Measurements from ENCODE around the gene RHOC.
A peak's percentile ranks its signal among the peaks of the same experiment; 100 is the strongest.

The RHOC gene

DNA sequence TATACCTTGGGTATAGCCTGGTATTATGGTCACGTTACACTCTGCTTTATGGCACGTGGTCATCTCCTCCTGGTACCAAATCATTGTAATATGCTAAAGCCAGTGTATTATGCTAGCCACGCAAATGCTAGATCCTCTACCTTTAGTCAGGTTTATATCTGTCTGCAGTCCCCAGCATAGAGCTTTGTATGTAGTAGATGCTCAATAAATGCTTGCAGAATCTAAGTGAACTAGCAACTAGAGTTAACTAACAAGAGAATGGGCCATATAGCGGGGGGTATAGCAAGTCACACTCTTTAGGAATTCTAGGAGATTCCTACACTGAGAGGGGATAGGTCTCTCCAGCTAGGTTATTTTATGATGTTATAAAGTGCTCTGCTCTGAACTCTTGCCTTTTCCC, 29.4 kb downstream of the RHOC start:
- DNase-seq (ENCODE audit: low read depth), result no peak

DNA sequence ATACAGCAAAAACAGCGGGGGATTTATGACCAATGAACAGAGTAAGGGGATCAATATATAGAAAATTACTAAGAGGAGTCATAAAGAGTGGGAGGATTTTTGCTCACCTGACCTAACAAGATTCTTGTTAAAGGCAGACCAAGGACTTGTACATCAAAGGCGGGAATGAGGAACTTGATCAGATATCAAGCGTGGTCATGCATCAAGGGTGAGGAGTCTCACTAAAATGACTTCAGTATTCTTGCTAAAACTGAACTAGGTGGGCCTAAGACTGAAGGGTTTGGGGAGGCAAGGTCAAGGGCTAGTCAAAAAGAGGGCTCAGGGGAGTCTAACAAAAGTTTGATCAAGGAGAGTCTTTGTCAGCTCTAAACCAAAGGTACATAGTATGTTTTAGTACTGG, 30.4 kb downstream of the RHOC start:
- DNase-seq (ENCODE audit: low read depth), result no peak

DNA sequence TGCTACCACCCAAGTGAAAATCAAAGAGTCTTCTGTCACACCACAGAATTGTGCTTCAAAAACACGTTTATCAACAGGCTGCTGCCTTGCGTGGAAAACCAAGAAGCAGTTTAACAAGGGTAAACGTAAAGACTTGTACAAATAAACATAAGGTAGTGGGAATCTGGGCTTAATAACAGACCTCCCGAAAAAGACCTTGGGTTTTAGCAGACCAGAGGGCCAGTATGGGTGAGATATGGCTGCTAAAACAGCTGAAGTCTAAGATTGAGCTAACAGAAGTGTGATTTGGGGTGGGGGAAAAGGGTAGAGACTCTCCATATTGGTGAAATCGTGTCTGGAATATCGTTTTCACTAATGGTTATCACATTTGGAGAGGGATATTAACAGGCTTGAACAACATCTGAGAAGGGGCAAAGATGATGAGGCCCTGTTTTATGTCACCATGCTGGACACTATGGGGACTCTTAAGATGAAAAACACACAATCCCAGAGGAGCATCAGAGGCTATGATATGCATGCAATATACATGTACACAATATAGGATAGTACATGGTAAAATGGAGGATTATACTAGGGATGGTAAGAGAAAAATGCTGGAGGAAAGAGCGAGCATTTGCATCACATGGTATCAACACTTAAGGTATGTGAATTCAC, 31.1 kb downstream of the RHOC start:
- no peak for DNase-seq (ENCODE audit: low read depth)

DNA sequence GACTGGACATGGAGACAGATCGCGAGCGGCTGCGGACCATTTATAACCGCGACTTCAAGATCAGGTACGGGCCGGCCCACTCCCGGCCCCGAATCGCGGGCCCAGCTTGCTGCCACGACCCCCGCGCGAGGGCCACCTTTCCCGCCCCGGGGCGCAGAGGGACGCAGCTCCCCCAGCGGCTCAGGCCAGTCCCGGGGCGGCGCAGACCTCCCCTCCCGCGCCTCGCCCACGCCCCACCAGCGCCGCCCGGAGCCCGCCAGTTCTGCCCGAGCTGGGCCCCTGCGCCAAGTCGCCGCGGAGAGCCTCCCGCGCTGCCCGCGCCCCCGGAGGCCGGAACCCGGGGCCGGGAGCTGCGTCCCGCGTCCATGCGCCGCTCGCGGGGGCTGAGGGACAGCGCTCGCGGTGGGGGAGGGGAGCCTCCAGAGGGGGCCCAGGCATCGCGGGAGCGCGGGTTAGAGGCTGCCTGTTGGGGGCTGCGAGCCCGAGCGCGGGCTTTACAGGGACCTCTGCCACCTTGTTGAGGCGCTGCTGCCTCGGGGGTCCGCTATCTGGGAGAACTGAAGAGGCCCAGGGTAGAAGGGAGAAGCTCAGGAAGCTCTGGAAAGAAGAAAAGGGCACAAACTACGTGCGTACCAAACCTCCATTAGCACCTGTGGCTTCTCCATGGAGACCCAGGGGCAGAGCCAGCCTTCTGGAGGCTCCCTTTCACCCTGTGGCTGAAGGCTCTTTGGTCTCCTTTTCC, 31.8 kb downstream of the RHOC start:
- DNase-seq (ENCODE audit: low read depth), result no peak

DNA sequence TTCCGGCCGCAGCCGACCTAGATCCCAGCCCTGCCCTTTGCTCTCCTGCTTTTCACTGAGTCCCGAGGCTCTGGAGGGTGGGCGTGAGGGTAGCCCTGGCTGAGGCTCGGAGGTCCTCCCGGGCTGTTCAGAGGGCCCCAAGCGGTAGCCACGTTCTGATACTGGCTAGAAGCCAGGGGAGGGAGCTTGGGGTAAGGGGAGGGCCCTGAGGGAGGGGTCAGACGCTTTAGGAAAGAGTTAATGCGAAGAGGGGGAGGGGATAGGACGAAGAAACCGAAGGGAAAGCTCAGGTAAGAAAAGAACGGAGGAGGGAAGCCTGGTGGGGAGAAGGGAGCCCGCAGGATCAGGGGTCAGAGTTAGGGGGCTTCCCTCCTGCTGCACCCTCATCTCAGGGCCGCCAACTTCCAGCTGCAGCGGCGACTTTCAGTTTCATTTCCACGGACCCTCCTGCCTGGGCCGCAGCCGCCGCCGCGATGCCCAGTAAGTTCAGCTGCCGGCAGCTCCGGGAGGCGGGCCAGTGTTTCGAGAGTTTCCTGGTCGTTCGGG, 32.4 kb downstream of the RHOC start, which contains the start of gene MOV10:
Gene MOV10, plus strand, starts transcription at position 220 of the 546 bp plus-strand sequence. Its CDS starts 254 bp downstream, at position 474.
- peak; percentile 28 for DNase-seq (ENCODE audit: low read depth)

DNA sequence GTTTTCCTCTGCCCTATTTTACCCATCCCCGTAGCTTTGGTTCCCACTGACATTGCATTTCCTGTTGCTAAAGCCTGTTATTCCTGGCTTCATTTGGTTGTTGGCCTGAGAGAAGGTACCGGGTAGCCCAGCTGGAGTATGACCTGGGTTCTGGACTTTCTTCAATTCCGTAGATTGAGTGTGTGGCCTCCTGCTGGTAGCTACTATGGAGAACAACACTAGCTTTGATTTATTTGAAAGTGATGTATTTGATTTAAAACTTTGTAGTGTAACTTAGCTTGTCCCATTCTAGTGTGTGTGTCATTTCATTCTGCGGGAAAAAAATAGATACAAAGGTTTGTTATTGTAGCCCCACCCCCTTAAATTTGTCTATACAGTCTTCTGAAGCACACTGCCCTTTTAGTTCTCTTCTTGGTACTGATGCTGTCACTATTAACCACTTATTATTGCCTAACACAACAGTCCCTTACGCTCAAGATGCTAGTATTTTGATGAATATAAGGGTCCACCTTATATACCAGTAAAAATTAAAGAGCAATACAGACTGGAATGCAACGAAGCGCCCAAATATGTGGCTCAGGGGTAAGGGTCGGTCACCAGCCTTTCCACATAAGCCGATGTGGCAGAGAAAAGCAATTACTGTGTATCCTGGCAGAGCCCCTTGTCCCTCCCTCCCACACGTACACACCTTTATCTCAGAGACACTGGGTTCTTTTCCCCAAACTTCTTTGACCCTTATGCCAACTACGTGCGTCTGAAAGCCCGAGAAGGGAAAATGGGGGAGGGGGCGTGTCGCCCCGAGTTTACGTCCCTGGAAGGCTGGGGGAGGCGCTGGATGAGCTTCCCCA, 33.1 kb downstream of the RHOC start:
- no peak for DNase-seq (ENCODE audit: low read depth)

DNA sequence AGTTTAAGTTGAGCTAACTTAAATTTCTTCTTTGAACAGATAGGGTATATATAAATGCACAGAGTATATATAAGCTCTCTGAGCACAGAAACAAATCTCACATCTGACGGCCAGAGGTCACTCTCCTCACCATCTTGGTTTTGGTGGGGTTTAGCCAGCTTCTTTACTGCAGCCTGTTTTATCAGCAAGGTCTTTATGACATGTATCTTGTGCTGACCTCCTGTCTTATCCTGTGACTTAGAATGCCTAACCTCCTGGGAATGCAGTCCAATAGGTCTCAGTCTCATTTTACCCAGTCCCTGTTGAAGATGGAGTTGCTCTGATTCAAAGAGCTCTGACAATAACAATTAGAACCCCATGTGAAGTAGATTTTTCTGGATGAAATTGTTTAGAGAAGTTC, 34.1 kb downstream of the RHOC start:
- DNase-seq (ENCODE audit: low read depth), result no peak

DNA sequence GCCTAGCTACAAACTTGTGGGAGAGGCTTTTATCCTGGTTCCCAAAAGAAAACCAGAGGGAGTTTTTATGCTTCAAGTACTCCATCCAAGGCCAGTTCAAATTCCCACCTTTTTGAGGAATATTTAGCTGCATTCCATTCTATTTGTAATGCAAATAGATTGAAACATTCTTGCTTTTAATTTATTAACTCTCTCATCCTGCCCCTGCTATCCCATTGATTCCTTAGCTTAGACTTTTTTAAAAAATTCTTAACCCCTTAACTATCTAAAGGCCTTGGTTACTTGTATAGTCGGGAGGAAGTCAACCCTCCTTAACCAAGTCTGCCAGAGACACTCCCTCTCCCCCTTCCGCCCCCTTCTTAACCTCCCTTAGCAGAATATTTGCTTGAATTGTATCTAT, 34.9 kb downstream of the RHOC start:
- DNase-seq (ENCODE audit: low read depth), result no peak

DNA sequence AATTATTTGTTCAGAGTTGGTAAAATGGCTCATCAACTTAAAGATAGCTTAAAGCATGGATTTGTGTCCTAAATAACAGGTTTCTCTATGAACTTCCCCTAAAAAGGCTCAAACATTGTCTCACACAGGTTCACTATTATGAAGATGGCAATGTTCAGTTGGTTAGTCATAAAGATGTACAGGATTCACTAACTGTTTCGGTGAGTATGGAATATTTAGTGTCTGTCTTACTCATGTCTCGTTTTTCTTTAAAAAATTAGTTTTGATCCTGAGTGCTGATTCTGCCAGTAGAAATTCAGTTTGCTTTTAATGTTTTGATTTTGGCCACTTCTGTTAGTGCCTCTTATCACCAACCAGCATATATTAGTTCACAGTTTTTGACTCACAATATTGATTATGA, 40.0 kb downstream of the RHOC start:
- no peak for DNase-seq (ENCODE audit: low read depth)

DNA sequence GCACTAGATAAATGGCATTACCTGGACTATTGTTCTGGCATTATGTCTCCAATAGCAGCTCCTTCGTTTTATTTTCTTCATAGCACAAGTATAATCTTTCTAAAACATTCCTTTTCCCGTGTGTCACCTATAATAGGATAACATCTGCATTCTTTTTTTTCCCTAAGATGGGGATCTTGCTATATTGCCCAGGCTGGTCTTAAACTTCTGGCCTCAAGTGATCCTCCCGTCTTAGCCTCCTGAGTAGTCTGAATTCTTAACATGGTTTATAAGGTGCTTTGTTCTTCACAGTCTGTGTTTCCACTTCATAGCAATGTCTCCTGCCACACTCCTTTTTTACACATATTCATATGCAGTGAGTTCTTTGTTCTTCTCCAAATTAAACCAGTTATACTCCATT, 41.1 kb downstream of the RHOC start:
- DNase-seq (ENCODE audit: low read depth), result no peak

DNA sequence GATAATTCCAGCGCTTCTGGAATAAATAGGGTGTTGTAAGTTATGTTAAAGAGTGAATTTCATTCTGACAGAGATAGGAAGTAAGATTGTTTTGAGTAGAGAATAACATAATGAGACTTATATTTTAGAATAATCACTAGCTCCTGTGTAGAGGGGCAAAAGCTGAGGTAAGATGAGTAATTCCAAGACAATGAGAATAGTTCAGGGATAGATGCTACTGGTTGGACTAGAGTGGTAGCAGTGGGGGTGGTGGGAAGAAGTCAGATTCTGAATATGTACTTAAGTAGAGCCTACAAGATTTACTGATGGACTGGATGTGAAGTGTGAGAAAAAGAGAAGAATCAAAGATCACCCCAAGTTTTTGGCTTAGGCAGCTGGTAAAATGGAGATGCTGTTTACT, 55.7 kb downstream of the RHOC start:
- no peak for DNase-seq (ENCODE audit: low read depth)

Data from stimulated activated CD8-positive, alpha-beta memory T cell treated with anti-CD3 and anti-CD28 coated beads, Interleukin-15, amount 100 ng/mL, for 1 hour (primary cell).